Suprapubic skin (tissue), 4 donors: ENCODE results near the gene LGR4. TPM values are rescaled to one million over a fixed set of nuclear protein-coding genes. Genes with fewer than 3 reads are reported as not detected.
A peak's percentile ranks its signal among the peaks of the same experiment; 100 is the strongest.

ENCODE experiments used
- DNase-seq, 2 donors: peaks; one replicate each; pipeline ENCODE4 v3.0.0-alpha.2; 2019; ENCODE audit warnings: low spot score in 2 of 2
- H3K27ac ChIP-seq: fragments of 200-600 bp; sonication (generic); one replicate; pipeline ENCODE4 v1.5.1; 2019
- H3K27me3 ChIP-seq: fragments of 200-600 bp; sonication (generic); one replicate; pipeline ENCODE4 v1.5.1; 2019
- H3K36me3 ChIP-seq: fragments of 200-600 bp; sonication (generic); one replicate; pipeline ENCODE4 v1.5.1; 2019
- H3K4me1 ChIP-seq: fragments of 200-600 bp; sonication (generic); one replicate; pipeline ENCODE4 v1.5.1; 2019
- H3K4me3 ChIP-seq: fragments of 200-600 bp; sonication (generic); one replicate; pipeline ENCODE4 v1.5.1; 2019; ENCODE audit warnings: mild to moderate bottlenecking
- H3K9me3 ChIP-seq: fragments of 200-600 bp; sonication (generic); one replicate; pipeline ENCODE4 v1.5.1; 2019
- EP300 ChIP-seq: sonication (generic); formaldehyde crosslinking; IDR thresholded peaks from one replicate; pipeline ENCODE4 v1.6.1; 2017; ENCODE audit warnings: antibody characterized with exemption
- POLR2A ChIP-seq, 2 donors: fragments of 450-650 bp; IDR thresholded peaks; one replicate each; pipeline ENCODE4 v1.6.1; 2017; ENCODE audit warnings: antibody characterized with exemption in 2 of 2, mild to moderate bottlenecking in 2 of 2, moderate library complexity in 2 of 2
- POLR2AphosphoS5 ChIP-seq, 3 donors: sonication (generic); formaldehyde crosslinking; IDR thresholded peaks; one replicate each; pipeline ENCODE4 v1.6.1; 2017; ENCODE audit warnings: antibody characterized with exemption in 3 of 3
- WGBS: methylation state at CpG from one replicate; pipeline ENCODE4 v1.1.5; 2018; 5-methylcytosine and 5-hydroxymethylcytosine counted together
- total RNA-seq, 4 donors: library from RNA; depleted of rRNA; stranded (reverse); fragments of >200 nt; gene quantifications; one replicate each; pipeline ENCODE4 v1.1.0, GENCODE V29; 2016
- TF ChIP-seq, protein P1 (sequence below), 2 donors: fragments of 200-600 bp in 1 of 2; fragments of 450-650 bp in 1 of 2; sonication (generic) in 1 of 2; IDR thresholded peaks; one replicate each; pipeline ENCODE4 v1.5.1; 2016 to 2019; ENCODE audit warnings: antibody characterized with exemption in 2 of 2, mild to moderate bottlenecking in 1 of 2, moderate library complexity in 1 of 2

Gene LGR4
- total RNA-seq, 4 donors from 2014 or later = 54.7 to 143 (median 66.4) TPM

DNA sequence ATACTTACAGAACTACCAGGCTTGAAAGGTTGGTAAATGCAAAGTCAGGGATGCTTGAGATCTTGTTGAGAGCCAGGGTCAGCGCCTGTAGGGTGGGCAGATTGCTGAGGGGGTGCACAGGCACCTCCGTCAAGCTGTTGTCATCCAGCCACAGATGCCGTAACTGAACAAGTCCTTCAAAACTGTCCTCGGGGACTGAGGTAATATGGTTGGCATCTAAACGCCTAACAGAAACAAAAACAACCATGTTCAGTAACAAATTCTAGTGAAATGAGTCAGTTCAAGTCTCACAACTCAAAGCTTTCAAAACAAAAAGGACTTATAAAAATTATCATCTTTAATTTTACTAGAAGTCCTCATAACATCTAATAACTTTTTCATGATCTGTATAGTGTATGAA lies 87.3 kb downstream of the LGR4 start:
- Histone ChIP-seq H3K4me3 (no peak overlapping the region), H3K9me3 (no peaks in the 10 kb centered on the region), H3K27me3 (no peaks in the 10 kb centered on the region), H3K27ac (peak overlapping the region; percentile 8), H3K36me3 (peaks cover 14% of the 10 kb centered on the region), H3K4me1 (peaks cover 17% of the 10 kb centered on the region)
- WGBS = 59% methylated on average over 5 of the region's 5 CpGs
- DNase-seq = peak in 1 of 2 donors; percentile 72
- TF ChIP-seq EP300 = no peak
- peak in 1 of 2 donors; percentile 14 for TF ChIP-seq POLR2A (IDR thresholded peaks at IDR 0.05)

DNA sequence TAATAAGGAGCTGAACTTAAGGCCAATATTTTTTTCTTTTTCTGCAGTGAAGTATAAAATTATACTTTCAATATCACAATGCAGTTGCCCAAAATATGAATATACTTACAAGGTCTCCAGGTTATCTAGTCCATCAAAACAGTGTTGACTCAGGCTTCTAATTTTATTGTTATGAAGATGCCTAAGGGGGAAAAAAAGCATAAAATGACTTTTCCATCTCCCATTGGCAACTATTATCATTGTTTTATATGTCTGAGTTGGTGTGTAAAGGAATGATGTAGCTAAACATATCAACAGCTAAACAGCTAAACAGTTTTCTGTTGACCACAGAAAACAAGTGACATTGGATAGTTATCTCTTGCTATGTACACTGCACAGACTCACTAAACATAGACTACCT lies 88.4 kb downstream of the LGR4 start:
- peaks cover 23% of the 10 kb centered on the region for H3K36me3 ChIP-seq
- H3K4me3 ChIP-seq = no peak overlapping the region
- TF ChIP-seq, protein P1, sequence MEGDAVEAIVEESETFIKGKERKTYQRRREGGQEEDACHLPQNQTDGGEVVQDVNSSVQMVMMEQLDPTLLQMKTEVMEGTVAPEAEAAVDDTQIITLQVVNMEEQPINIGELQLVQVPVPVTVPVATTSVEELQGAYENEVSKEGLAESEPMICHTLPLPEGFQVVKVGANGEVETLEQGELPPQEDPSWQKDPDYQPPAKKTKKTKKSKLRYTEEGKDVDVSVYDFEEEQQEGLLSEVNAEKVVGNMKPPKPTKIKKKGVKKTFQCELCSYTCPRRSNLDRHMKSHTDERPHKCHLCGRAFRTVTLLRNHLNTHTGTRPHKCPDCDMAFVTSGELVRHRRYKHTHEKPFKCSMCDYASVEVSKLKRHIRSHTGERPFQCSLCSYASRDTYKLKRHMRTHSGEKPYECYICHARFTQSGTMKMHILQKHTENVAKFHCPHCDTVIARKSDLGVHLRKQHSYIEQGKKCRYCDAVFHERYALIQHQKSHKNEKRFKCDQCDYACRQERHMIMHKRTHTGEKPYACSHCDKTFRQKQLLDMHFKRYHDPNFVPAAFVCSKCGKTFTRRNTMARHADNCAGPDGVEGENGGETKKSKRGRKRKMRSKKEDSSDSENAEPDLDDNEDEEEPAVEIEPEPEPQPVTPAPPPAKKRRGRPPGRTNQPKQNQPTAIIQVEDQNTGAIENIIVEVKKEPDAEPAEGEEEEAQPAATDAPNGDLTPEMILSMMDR (IDR thresholded peaks at IDR 0.05) = no peak
- no peak for TF ChIP-seq EP300
- TF ChIP-seq POLR2A (IDR thresholded peaks at IDR 0.05) = no peak
- no peak for TF ChIP-seq POLR2AphosphoS5 (IDR thresholded peaks at IDR 0.05)
- no peaks in the 10 kb centered on the region for H3K27me3 ChIP-seq
- H3K4me1 ChIP-seq = peaks cover 16% of the 10 kb centered on the region
- no peaks in the 10 kb centered on the region for H3K9me3 ChIP-seq
- no peak overlapping the region for H3K27ac ChIP-seq
- no peak for DNase-seq

DNA sequence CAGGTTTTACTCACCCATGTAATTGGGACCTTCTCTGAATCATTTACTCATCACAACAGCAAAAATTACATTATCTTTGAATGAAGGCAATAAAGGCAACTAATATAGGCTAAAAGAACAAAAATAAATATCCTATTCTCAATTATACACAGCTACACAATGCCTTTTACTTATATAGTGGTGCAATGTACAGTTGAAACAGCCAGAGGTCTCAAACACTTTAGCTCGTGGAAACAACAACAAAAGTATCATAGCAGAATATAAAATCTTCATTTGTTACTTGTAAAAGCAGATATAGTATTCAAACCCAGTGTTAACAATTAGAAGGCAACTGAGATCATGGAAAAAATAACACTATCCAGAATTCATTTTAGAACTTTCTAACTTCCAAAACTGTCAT lies 88.9 kb downstream of the LGR4 start:
- TF ChIP-seq, protein P1 (IDR thresholded peaks at IDR 0.05) = no peak
- no peak for TF ChIP-seq POLR2AphosphoS5 (IDR thresholded peaks at IDR 0.05)
- TF ChIP-seq EP300 = no peak
- WGBS = 71% methylated on average over 1 of the region's 1 CpG
- Histone ChIP-seq H3K27ac (no peak overlapping the region), H3K9me3 (no peaks in the 10 kb centered on the region), H3K4me1 (peaks cover 16% of the 10 kb centered on the region), H3K4me3 (no peak overlapping the region), H3K27me3 (no peaks in the 10 kb centered on the region), H3K36me3 (peaks cover 29% of the 10 kb centered on the region)
- no peak for DNase-seq

DNA sequence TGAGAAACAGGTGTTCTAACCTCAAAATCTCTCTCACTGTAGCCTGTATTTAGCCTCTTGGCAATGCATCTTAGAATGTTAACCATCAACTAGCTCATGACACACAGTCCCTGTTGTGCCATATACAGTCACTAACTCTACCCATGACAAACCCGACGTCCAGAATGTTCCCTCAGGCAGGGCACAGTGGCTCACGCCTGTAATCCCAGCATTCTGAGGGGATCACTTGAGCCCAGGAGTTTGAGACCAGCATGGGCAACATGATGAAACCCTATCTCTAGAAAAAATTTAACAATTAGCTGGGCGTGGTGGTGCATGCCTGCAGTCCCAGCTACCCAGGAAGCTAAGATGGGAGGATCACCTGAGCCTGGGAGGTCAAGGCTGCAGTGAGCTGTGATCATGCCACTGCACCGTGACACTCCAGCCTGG lies 91.3 kb downstream of the LGR4 start:
- Histone ChIP-seq H3K27me3 (no peaks in the 10 kb centered on the region), H3K9me3 (no peaks in the 10 kb centered on the region), H3K27ac (no peak overlapping the region), H3K4me1 (peaks cover 10% of the 10 kb centered on the region), H3K36me3 (peaks cover 40% of the 10 kb centered on the region), H3K4me3 (no peak overlapping the region)
- no peak for TF ChIP-seq POLR2AphosphoS5 (IDR thresholded peaks at IDR 0.05)
- TF ChIP-seq POLR2A (IDR thresholded peaks at IDR 0.05) = no peak
- TF ChIP-seq EP300 = no peak
- TF ChIP-seq, protein P1 (IDR thresholded peaks at IDR 0.05) = no peak
- no peak for DNase-seq
- WGBS = 79% methylated on average over 5 of the region's 5 CpGs

DNA sequence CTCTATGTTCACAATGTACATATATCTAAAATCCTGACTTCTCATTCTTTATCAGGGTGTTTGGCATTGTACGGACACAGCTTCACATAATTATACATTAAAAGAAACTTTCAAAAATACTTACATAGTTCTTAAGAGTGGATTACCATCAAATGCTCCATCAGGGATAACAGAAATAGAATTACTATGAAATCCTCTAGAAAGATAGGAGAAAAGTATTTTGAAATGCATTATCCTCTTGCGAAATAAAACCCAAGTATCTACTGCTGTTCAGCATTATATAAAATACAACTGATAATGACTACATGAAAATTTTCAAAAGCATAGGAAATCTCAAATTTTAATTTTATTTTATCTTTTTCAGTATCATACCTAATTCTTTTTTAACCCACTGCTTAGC lies 91.8 kb downstream of the LGR4 start:
- DNase-seq = no peak
- Histone ChIP-seq H3K27me3 (no peaks in the 10 kb centered on the region), H3K36me3 (peaks cover 45% of the 10 kb centered on the region), H3K27ac (no peak overlapping the region), H3K4me1 (peaks cover 6% of the 10 kb centered on the region), H3K9me3 (no peaks in the 10 kb centered on the region), H3K4me3 (no peak overlapping the region)
- no peak for TF ChIP-seq POLR2A (IDR thresholded peaks at IDR 0.05)
- TF ChIP-seq, protein P1 (IDR thresholded peaks at IDR 0.05) = no peak
- TF ChIP-seq POLR2AphosphoS5 (IDR thresholded peaks at IDR 0.05) = no peak
- TF ChIP-seq EP300 = no peak
- WGBS = 97% methylated on average over 2 of the region's 2 CpGs

DNA sequence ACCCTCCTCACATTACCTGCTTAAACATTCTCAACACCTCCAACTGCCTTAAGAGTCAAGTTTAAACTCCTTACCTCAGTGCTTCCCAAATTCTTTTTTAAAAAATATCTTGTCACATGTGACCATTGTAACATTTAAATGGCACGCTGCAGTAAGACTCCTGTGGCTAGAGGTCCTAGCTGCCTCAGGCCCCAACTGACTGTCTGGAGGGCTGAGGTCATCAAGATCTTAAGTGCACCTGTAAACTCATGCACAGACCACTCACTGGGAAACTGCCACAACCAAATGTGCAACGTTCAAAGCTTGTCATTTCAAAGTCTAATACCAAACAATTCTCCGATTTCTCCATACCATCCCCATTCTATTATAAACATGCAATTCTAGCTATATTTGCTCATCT lies 93.1 kb downstream of the LGR4 start:
- no peaks in the 10 kb centered on the region for H3K27me3 ChIP-seq
- H3K4me3 ChIP-seq = no peak overlapping the region
- WGBS = 72% methylated on average over 3 of the region's 3 CpGs
- DNase-seq = no peak
- no peak overlapping the region for H3K27ac ChIP-seq
- H3K4me1 ChIP-seq = no peaks in the 10 kb centered on the region
- no peak for TF ChIP-seq POLR2A (IDR thresholded peaks at IDR 0.05)
- TF ChIP-seq POLR2AphosphoS5 (IDR thresholded peaks at IDR 0.05) = no peak
- no peak for TF ChIP-seq EP300
- TF ChIP-seq, protein P1 (IDR thresholded peaks at IDR 0.05) = no peak
- no peaks in the 10 kb centered on the region for H3K9me3 ChIP-seq
- peaks cover 53% of the 10 kb centered on the region for H3K36me3 ChIP-seq
